RPMI7951 (cell line): ENCODE data around the gene LIN28A. TPM values are rescaled to one million over a fixed set of nuclear protein-coding genes. Genes with fewer than 3 reads are reported as not detected.
"Not testable (repeated sequence)": the region's sequence is repeated elsewhere in the genome, so short reads cannot be mapped to it uniquely, and the experiment has no call there.

Experiments used
- DNase-seq: peaks from one replicate; pipeline ENCODE4 v3.0.0-alpha.2; 2012; ENCODE audit warnings: low read depth
- total RNA-seq: library from RNA; depleted of rRNA; stranded (reverse); fragments of >200 nt; shearing (Covaris generic); gene quantifications from 2 replicates; pipeline ENCODE4 v1.2.3, GENCODE V29; 2014; rRNA removed

LIN28A gene
- total RNA-seq: not detected in 2 replicates

- DNase-seq: no peak
Observed at GRCh38 chr1:26410706-26411623, at the start of gene LIN28A. Gene LIN28A (plus strand): TSS chr1:26410817. CDS start chr1:26410892, 75 bp downstream.

GRCh38 chr1:26361605-26362122, 49.0 kb upstream of the LIN28A start:
- DNase-seq: no peak

GRCh38 chr1:26362331-26362730, 48.3 kb upstream of the LIN28A start:
- DNase-seq: no peak

- peak; percentile 71 for DNase-seq
Observed at GRCh38 chr1:26363549-26364448, 46.8 kb upstream of the LIN28A start.

- no peak for DNase-seq
Observed at GRCh38 chr1:26364956-26365355, 45.7 kb upstream of the LIN28A start.

- DNase-seq: no peak
Observed at GRCh38 chr1:26367441-26367840, 43.2 kb upstream of the LIN28A start.

- no peak for DNase-seq
Observed at GRCh38 chr1:26368006-26368405, 42.6 kb upstream of the LIN28A start.

GRCh38 chr1:26368486-26368885, 42.1 kb upstream of the LIN28A start:
- no peak for DNase-seq

GRCh38 chr1:26370591-26371382, 39.8 kb upstream of the LIN28A start:
- DNase-seq: no peak

- peak; percentile 69 for DNase-seq
Observed at GRCh38 chr1:26372039-26372438, 38.6 kb upstream of the LIN28A start.

GRCh38 chr1:26372611-26373010, 38.0 kb upstream of the LIN28A start, which contains the start of gene ZNF683:
Gene ZNF683 (minus strand): TSS chr1:26372750. CDS start chr1:26368571, 4,179 bp downstream.
- DNase-seq: not testable (repeated sequence)

GRCh38 chr1:26373281-26373680, 37.3 kb upstream of the LIN28A start:
- DNase-seq: no peak

GRCh38 chr1:26373789-26374188, 36.8 kb upstream of the LIN28A start:
- no peak for DNase-seq

- DNase-seq: not testable (repeated sequence)
Observed at GRCh38 chr1:26374361-26374760, 36.3 kb upstream of the LIN28A start.

GRCh38 chr1:26375081-26375480, 35.5 kb upstream of the LIN28A start:
- DNase-seq: no peak

GRCh38 chr1:26376050-26376449, 34.6 kb upstream of the LIN28A start:
- no peak for DNase-seq

- peak; percentile 95 for DNase-seq
Observed at GRCh38 chr1:26378088-26378878, 32.3 kb upstream of the LIN28A start.

GRCh38 chr1:26378879-26379251, 31.8 kb upstream of the LIN28A start:
- no peak for DNase-seq

GRCh38 chr1:26384076-26384475, 26.5 kb upstream of the LIN28A start:
- DNase-seq: no peak

GRCh38 chr1:26385063-26385462, 25.6 kb upstream of the LIN28A start:
- not testable (repeated sequence) for DNase-seq
